ENCODE measurements around the gene VILL.
"Not testable (repeated sequence)": the region's sequence is repeated elsewhere in the genome, so short reads cannot be mapped to it uniquely, and the experiment has no call there.

VILL gene

DNA sequence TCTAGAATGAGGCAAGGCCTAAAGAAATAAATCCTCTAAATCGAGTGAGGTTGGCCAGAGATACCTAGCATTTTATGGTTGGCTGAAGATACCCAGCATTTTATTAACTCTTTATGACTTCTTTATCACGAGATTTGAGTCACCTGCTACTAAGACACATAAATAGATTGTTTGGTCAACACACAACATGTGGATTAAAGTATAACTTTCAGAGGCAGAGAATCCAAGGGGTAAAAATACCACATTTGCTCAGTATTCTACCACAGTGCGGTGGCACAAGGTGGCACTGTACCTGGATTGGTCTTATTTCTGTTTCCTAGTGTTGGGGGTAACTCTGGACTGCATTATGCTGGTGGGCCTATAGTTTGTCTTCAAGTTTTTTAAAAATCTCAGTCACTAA lies 27.0 kb upstream of the VILL start:
- DNase-seq (ENCODE audit: low read depth, low spot score): no peak

DNA sequence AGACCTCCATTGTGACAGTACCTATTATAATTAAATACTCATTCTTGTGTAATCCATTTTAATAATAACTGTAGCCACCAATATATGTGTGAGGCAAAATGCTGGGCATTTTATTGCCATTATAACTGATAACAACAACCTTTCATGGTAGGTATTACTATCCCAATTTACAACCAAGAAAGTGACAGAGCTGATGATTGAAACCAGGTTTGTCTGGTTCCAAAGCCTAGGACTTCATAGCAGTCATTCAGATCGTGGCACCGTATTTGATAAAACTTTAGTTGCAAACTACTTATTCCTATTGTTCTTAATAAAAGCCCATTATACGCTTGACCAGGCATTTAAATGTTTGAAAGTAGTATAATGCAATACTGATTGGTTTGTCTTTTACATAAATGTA lies 26.4 kb upstream of the VILL start:
- no peak for DNase-seq (ENCODE audit: low read depth, low spot score)

DNA sequence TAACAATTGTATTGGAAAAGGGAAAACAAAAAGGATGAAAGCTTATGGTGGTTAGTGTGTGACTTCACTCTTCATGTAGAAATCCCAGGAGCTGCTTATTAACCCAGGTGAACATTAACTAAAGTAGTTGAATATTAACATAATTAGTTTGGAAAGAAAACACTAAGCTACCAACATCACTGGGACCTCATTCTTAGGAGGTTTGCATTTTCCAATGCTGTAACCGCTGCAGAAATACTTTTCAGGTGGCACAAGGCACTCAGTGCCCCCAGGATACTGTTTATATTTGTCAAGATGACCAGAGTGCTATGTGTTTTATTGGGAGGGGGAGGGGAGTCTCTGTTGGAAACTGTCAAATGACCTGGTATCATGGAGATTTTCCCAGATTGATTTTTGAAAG lies 25.9 kb upstream of the VILL start:
- no peak for DNase-seq (ENCODE audit: low read depth, low spot score)

DNA sequence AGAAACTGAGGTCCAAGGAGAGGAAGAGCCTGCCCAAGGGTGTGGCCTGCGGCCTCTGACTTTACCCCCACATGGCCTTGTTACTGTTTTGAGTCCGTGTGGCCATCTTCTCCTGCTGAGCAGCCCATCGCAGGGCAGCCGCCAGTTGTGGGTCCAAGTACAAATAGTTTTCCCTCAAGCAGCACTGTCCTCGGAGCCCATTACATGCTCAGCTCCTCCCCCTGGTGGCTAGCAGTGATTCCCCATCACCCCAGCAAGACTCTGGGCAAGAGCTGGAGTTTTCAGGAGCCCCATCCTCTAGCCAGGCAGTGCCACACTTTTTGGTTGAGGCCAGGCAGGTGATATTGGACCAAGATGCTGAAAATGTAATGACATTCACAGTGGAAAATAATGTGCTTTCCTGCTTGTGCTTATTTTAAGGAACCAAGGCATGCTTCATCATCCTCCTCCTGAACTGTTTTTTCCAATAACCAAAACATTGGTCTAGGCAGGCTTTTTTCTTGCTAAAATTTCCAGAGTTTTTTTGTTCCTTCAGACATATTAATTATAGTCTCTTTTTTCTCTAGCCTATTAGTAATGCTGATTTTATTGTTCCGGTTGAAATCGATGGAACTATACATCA lies 23.2 kb upstream of the VILL start:
- no peak for DNase-seq (ENCODE audit: low read depth, low spot score)

DNA sequence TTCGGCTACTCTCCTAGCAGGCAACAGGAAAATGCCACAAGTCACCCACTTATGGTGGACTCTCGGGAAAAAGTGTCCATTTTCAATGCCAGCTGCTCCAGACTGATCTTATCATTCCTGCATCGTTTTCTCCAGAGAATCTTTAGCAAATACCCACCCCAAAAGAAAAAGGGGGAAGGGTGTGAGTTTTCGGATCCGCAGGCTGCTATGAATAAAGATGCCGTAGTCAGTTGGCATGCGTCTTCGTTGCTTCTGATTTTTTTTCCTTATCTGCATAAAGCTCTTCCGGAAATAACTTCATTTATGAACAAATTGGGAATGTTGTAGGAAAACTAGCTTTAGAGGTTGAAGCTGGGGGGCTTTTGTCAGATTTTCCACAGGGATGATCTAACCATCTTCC lies 22.4 kb upstream of the VILL start:
- DNase-seq (ENCODE audit: low read depth, low spot score): no peak

DNA sequence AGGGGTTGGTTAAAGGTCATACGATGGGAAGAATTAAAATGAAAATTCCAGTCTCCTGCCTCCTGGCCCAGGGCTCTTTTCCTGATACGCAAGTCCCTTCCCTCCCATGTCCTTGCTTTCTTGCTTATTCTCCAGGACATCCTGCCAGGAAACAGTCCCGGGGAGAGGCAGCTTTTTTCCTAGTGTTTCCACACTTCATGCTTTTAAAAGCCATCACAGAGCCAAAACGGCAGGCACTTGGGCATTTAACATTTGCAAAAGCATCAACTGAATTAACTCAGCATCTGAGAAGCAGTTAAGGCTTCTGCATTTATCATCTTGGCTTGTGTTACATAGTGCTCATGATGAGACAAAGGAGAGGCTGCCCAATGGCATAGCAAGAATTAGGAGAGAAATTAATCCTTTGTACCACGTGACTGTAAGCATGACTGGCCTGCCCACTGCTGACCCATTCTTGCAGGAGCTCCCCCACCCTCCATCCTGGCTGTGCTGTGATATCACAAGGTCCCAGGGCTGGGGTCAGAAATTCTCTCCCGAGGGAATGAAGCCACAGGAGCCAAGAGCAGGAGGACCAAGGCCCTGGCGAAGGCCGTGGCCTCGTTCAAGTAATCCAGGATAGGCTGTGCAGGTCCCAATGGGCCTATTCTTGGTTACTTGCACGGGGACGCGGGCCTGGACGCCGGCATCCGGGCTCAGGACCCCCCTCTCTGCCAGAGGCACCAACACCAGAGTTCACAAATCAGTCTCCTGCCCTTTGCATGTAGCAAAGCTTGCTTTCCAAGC lies 21.6 kb upstream of the VILL start:
- DNase-seq (ENCODE audit: low read depth, low spot score): no peak

DNA sequence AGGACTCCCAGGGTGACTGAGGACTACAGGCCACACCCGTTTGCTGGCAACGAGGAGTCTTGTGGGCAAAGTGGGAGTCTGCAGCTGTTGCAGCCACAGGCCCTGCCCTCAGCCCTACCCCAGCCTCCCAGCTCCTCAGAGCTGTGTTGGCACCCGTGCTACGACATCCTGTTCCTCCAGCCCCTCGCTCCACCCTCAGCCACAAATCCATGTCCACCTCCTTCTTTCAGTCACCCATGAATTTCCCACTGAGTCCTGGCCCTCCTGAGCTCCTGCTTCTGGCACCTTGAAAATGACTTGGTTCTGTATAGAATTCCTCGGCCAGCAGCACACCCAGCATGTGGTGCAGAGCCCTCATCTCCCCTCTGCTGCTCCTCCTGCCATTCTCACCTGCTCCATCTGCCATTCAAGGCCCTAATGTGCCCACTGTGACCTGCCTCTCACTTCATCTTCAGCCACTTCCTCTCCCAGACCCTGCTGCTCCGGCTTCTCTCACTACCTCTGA lies 20.9 kb upstream of the VILL start:
- no peak for DNase-seq (ENCODE audit: low read depth, low spot score)

DNA sequence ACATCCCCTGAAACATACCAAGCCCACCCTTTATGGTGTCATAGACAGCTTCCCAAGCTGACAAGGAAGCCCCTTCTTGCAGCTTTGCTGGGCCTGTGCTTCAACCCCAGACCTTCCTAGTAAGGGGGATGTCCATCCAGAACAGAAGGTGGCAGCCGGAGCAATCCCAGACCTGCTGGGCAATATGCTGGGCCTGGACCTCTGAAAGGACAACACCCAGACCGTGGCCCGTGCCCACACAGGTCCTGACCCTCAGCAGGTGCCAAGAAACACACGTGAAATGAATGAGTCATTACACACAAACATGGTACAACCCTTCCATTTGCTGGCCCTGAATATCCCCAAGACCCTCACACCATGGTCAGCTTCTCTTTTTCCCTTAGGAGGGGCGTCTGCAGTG lies 19.8 kb upstream of the VILL start:
- no peak for DNase-seq (ENCODE audit: low read depth, low spot score)

DNA sequence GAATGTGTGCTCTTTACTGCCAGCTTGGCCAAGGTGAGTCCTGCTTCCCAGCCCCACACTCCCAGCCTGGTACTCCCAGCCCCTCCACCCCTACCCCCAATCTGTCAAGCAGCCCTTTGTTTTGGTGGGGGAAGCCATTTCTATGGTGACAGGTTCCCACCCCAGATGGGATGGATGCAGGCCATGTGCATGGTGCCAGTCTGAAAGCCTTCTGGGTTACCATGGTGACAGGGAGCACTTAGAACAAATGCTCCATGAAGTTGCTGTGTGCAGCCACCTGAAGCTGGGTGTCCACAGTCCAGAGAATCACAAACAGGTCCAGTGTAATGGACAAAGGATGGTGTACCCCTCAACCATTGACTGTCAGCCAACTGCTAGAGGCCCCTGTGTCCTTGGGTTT lies 19.1 kb upstream of the VILL start:
- DNase-seq (ENCODE audit: low read depth, low spot score): no peak

DNA sequence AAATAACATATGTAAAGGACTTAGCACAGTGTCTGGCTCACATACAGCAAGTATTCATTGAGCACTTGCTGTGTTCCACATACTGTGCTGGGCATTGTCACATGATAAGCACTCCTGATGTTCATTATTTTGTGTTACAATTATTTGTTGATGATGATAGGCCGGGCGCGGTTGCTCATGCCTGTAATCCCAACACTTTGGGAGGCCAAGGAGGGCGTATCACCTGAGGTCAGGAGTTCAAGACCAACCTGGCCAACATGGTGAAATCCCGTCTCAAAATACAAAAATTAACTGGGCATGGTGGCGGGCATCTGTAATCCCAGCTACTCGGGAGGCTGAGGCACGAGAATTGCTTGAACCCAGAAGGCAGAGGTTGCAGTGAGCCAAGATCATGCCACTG lies 18.5 kb upstream of the VILL start:
- not testable (repeated sequence) for DNase-seq (ENCODE audit: low read depth, low spot score)

DNA sequence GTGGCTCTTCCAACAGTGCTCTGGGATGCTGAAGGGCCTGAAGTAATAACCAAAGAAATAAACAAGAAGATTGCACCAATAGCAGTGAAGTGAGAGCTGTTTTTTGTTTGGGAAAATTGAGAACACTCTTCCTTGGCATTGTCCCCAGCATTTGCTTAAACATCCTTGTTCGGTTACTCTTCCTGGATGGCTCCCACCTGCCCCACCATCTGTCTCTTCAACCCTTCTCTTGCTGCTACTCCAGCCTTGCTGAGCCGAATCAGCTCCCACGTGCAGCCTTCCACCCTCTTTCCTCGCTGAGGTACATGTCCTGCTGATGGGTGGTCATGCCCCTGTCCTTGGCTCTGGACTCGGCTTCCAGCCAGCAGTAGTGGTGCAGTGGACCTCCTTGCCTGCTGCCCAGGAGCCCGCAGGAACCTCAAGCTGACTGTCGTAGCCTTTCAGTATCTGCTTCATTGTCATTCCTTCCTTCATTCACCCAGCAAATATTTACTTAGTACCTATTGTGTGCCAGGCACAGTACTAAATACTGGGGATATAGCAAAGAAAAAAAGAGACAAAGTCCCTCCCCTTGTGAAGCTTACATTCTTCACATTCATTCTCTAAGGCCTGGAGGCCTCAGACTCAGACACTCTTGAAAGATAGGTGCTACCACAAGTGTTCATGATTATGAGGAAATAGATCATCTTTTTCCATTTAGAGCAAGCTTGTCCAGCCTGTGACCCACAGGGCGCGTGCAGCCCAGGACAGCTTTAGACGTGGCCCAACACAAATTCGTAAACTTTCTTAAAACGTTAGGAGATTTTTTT lies 17.1 kb upstream of the VILL start:
- no peak for DNase-seq (ENCODE audit: low read depth, low spot score)

DNA sequence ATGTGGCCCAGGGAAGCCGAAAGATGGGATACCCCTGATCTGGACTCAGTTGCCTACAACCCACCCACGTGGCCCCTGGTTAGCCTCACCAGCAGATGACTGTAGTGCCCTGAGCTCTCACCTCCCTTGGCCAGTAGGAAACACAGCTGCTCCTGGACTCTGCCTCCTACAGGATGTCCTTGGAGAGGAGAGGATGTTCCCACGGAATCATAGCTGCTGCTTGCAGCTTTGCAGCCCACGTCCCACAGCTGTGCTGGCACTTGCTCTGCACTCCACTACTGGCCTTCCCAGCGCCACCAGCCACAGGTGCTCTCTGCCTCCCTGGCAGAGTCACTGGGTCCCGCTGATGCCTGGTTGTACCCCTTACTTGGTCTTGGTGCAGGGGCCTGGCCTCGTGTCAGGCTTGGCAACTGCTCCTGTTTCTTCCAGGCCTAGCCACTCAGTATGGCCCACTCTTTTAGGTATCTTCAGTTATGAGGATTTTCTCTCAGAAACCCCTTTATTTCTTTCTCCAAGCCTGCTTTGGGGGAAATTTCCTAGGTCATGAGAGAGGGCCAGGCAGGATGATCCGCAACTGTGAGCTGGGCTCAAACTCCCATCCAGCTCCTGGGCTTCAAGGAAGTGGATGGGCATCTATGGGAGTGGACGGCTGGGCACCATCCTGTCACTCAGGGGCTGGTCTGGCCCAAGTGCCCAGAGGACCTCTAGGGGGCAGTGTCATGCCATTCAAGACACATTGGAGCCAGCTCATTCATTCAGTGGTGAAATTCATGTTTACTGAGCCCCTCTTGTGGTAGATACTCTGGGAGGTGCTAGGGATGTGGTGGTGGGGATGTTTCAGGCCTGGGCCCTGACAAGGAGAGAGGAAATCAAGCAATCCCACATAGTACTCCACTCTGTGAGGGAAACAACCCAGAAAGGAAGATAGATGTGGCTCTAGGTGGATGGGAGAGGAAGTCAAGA lies 16.2 kb upstream of the VILL start:
- DNase-seq (ENCODE audit: low read depth, low spot score): no peak

DNA sequence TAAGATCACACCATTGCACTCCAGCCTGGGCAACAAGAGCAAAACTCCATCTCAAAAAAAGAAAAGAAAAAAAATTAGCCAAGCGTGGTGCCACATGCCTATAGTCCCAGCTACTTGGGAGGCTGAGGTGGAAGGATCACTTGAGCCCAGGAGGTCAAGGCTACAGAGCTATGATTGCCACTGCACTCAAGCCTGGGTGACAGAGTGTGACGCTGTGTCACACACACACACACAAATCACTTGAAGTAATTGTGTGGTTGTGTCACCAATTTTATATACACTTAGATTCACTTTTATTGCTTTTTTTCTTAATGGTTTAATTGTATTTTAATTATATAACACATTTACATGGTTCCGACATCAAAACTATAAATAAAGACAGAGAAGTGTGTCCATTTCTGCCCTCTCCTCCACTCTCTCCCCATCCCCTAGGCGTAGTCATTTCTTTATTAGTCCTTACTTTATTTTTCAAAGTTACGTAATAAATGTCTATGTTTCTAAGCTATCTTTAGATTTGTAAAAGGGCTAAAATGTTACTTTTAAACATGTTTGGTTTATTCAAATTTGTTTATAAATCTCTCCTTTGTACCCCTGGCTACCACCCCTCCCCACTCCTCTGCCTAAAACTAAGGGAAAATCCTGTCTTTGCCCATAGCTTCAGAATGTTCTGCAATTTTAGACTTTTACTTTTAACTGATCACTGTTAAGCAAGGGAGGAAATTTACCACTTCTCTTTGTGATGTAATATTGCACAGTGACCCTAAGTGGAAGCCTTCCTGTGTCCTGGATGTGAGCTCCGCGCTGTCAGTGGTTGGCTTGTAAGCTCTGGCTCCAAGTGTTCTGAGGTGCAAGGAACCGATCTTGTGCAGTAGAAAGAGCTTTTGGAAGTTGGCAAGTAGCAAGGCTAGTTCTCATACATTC lies 10.8 kb upstream of the VILL start:
- DNase-seq (ENCODE audit: low read depth, low spot score): no peak

DNA sequence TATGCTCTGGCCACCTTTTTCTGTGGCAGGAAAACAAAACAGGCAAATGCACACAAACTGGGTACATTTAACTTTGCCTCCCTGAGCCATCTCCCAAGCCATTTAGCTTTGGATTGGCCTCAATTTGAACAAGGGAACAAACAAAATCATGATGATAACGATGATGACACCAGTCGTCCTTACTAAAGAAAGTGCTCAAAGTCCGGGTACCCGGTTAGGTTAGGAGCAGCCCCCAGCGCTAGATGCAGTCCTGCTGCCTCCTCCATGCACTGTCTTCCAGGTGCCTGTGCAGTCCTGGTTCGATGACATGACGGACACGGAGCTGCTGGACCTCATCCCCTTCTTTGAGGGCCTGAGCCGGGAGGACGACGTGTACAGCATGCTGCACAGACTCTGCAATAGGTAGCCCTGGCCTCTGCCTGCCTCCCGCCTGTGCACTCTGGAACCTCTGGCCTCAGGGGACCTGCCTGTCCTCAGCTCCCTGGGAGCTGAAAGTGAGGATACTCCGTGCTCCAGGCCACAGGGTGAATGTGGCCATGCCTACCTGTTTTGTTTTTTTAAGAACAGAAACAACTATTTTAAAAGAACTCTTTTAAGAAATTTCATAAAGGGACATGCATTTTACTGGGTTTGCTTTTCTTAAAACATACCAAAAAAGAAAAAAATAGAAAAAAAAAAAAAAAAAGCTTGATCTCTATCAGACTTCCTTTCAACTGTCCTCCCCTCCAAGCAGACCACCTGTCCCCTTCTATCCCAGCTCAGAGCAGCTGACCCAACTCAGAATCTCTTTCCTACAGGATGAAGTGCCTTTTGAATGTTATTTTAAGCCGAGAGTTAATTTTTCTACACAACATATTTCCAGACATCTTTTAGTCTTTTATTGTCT lies 9.9 kb upstream of the VILL start:
- DNase-seq (ENCODE audit: low read depth, low spot score): no peak

DNA sequence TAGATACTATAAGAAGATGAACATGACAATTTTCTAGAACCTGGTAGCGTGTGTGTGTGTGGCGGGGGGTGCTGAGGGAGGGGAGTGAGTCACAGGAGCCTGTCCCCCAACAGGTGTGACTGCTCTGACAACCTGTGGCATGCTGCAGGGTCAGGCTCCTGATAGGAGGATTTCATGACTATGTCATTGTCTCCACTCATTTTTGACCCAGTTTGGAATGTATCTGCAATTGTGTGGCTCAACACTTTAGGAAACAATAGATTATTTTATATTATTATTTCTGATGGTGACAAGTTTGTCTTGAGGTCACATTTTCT lies 9.3 kb upstream of the VILL start:
- no peak for DNase-seq (ENCODE audit: low read depth, low spot score)

DNA sequence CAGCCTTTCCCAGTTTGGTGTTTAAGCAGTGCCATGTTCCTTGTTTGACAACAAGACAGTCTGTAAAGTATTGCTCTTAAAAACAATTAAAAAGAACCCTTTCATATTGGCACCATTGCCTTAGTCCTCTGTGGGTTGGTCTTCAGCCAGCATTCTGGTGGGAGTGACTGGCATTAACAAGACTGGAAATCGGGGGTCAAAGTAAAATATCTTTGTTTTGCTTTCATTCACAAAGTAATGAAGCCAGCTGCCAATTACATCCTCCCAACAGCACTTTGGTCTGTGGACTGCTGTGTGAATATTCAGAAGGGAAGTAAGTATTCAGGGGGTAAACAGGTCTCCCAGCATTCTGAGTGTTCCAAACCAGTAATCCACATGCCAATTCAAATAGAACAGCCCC lies 8.3 kb upstream of the VILL start:
- DNase-seq (ENCODE audit: low read depth, low spot score): no peak

DNA sequence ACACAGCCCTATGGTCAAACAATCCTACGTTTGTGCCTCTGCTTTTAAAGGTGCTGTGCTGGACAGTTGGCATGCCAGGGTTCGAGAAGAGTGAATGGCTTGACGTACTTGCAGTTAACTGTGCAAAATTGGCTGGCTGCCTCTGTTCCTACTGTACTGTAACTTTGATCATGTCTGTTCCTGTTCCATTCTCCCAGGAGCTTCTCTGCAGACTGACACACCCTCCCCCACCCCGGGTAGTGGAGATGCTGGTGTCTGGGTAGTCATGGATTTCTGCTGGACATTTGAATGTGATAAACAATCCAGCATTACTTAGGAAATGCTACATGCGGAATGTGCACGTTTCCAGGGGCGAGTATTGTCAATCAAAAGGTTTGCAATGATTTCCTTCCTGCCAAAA lies 6.5 kb upstream of the VILL start:
- no peak for DNase-seq (ENCODE audit: low read depth, low spot score)

DNA sequence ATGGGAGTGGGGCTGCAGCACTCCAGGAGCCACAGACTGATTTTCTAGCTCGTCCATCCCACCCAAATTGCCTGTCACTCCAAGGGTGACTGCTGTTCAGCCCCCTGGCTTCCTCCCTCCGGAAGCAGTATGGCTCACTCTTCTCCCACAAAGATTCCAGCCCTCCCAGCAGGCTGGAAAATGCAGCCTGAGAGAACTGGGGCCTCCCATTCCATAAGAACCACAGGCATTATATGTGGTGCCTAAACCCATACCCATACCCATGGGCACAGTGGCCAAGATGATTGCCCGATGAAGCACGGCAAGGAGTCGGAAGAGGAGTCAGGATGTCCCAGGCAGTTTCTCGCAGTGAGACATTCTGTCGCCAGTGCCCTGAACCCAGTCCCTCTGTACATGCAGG lies 6.0 kb upstream of the VILL start:
- no peak for DNase-seq (ENCODE audit: low read depth, low spot score)

DNA sequence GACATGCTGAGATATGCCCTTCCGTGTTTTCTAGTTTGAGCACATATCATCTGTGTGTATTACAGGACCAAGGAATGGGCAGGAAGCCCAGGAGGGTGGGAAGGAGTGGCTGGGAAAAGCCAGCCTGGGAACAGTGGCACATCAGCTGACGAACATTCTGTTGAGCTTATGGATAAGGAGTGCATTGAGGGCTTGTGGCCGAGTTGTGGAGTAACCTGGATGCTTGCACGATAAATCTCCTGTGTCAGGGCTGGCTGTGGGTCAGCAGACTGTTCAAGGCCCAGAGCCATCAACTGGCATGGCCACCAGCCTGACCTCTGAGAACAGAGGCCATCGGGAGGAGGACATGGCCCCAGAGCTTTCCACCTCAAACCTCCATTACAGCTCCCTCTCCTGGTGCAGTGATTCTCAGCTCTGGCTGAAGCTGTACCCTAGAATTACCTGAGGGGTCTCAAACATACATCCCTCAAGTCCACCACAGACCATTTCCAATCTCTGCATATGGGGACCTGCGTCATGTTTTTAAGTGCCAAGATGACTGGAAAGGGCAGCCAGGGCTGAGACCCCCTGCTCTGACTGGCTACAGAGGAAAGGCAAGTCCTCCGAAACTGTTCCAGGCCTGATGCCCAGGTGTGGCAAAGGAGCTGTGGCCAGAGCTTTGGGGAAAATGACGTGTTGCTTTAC lies 4.8 kb upstream of the VILL start:
- DNase-seq (ENCODE audit: low read depth, low spot score): no peak

All from brain pericyte (primary cell).